Activated B cell treated with CpG ODN at 0.5 μM for 24 hours (primary cell): ENCODE results near the gene GPR107. TPM values are rescaled to one million over a fixed set of nuclear protein-coding genes. Genes with fewer than 3 reads are reported as not detected.

ENCODE experiments used
- ATAC-seq: fragments of 200-7000 bp; cut with Tn5 transposase; one replicate; pipeline ENCODE4 v1.10.0; 2021; ENCODE audit warnings: low read depth, mild to moderate bottlenecking, moderate library complexity
- CTCF ChIA-PET: fragments of 350-600 bp; sonication (Branson Sonifier 250); formaldehyde crosslinking; loops from one replicate; lab custom pipeline; 2021; ENCODE audit warnings: antibody characterized with exemption; lab: Charles Lee
- POLR2A ChIA-PET: fragments of 350-600 bp; sonication (Branson Sonifier 250); formaldehyde crosslinking; loops from one replicate; lab custom pipeline; 2021; ENCODE audit warnings: antibody characterized with exemption; lab: Charles Lee
- DNase-seq: peaks from one replicate; pipeline ENCODE4 v3.0.0; 2022
- H3K27ac Mint-ChIP-seq: one replicate; pipeline ENCODE4 v1.8.0; 2020; ENCODE audit warnings: mixed read lengths
- H3K27me3 Mint-ChIP-seq: one replicate; pipeline ENCODE4 v1.8.0; 2021; ENCODE audit warnings: mixed read lengths
- H3K36me3 Mint-ChIP-seq: one replicate; pipeline ENCODE4 v1.8.0; 2021; ENCODE audit warnings: low read depth, mixed read lengths
- H3K4me1 Mint-ChIP-seq: one replicate; pipeline ENCODE4 v1.8.0; 2021; ENCODE audit warnings: mixed read lengths
- H3K4me3 Mint-ChIP-seq: one replicate; pipeline ENCODE4 v1.8.0; 2020; ENCODE audit warnings: mild to moderate bottlenecking, mixed read lengths
- H3K9me3 Mint-ChIP-seq: one replicate; pipeline ENCODE4 v1.8.0; 2020; ENCODE audit warnings: mixed read lengths
- CTCF ChIP-seq: fragments of 200-600 bp; IDR thresholded peaks from one replicate; pipeline ENCODE4 v1.8.0; 2022; ENCODE audit warnings: antibody characterized with exemption, mild to moderate bottlenecking
- intact Hi-C: fragments of 100-400 bp; cut with micrococcal nuclease; formaldehyde crosslinking; loops from one replicate; pipeline ENCODE4 v1.15.1; 2024
- total RNA-seq: library from RNA; stranded (reverse); gene quantifications from 2 replicates; pipeline ENCODE4 v1.2.3, GENCODE V29; 2022

The GPR107 gene
- total RNA-seq, 1 donor from 2014 or later = 19.6 TPM

- ChIA-PET POLR2A (interaction anchor here (0.5 to 26.4 kb wide), 11 partner anchors 7 to 153 kb away, joined by 3 to 1209 read pairs (median 10); partner anchors contain the start of gene GPR107), CTCF (no interaction called here)
- no peak for TF ChIP-seq CTCF
- peaks cover 66% of the 10 kb centered on the region for H3K4me1 Mint-ChIP-seq
- intact Hi-C loops = loop anchor here (2.0 to 5.0 kb wide), 2 partner anchors 79 to 205 kb away; partner anchors contain the start of genes C9orf78 and USP20
- DNase-seq = no peak
- peak overlapping the region; percentile 99 for H3K4me3 Mint-ChIP-seq
- peak overlapping the region; percentile 99 for H3K27ac Mint-ChIP-seq
- H3K27me3 Mint-ChIP-seq = no peaks in the 10 kb centered on the region
- no peaks in the 10 kb centered on the region for H3K9me3 Mint-ChIP-seq
- H3K36me3 Mint-ChIP-seq = peaks cover 36% of the 10 kb centered on the region
- no peak for ATAC-seq
Observed at GRCh38 chr9:130041648-130042405, 11.9 kb upstream of the GPR107 start.

DNA sequence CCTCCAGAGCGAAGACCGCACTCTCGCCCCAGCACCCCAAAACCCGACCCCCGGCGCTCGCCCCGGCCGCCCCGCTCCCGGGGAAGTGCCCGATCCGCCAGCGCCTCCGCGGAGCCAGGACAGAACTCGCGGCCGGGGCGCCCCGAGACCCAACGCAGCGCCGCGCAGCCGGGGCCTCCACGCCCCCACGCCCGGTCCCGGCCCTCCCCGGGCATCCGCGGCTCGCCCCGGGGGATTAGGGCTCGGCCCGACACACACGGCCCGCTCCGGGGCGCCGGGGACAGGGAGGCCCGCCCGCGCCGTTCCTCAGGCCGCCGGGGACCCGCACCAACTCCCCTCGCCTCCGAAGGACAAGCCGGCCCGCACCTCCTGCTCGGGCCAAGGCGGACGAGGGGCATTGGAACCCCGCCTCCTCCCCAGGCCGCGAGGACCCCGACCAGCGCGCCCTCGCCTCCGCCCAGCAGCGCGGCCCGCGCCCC is 11.3 kb upstream of the GPR107 start:
- no peaks in the 10 kb centered on the region for H3K27me3 Mint-ChIP-seq
- intact Hi-C loops = loop anchor here (5.0 kb wide), 1 partner anchor 205 kb away; the partner anchor contains the start of genes C9orf78 and USP20
- ChIA-PET CTCF (no interaction called here), POLR2A (interaction anchor here (0.5 to 26.4 kb wide), 19 partner anchors 8 to 218 kb away, joined by 3 to 1209 read pairs (median 4); partner anchors contain the start of genes GPR107 and TOR1A)
- ATAC-seq (peak; percentile 3), DNase-seq (peak; percentile 50)
- peaks cover 60% of the 10 kb centered on the region for H3K4me1 Mint-ChIP-seq
- H3K4me3 Mint-ChIP-seq = peak overlapping the region; percentile 99
- no peaks in the 10 kb centered on the region for H3K9me3 Mint-ChIP-seq
- peak overlapping the region; percentile 99 for H3K27ac Mint-ChIP-seq
- peaks cover 31% of the 10 kb centered on the region for H3K36me3 Mint-ChIP-seq
- TF ChIP-seq CTCF = no peak

DNA sequence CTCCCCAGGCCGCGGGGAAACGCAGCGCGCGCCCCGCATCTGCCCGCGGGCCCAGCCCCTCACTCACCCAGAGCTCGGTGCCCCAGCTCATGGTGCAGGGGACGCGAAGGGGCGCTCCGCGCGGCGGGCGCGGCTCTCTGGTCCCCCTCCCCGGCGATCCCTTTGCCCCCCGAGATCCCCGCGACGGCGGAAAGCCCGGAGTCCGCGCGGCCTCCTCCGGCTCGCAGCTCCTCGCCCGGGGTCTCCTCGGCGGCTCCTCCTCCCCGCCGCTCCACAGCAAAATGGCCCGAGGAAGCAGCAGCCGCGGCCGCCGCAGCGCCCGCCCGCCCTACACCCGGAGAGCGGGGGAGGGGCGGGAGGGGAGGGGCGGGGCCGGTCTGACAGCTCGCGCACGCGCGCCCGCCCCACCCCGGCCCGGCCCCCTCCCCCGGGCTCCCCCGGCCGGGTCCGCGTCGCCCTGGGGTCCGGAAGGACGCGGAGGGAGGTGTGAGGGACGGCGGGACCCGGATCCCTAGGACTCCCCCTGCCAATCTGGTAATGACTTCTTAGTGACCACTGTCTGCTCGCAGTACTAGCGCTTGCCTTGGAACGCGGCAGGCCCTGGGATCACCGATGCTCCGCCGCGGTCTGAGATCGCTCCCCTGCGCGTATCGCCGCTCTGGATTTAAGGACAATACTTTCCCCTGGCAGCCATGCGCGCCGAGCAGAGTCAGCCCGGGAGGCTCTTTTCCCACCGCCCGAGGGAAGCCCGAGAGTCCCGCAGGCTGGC is 10.6 kb upstream of the GPR107 start, which contains the start of gene FNBP1:
Gene FNBP1, minus strand, starts transcription at position 305 of the 769 bp plus-strand sequence. Its CDS starts 214 bp downstream, at position 91.
- CTCF ChIA-PET = no interaction called here
- no peaks in the 10 kb centered on the region for H3K9me3 Mint-ChIP-seq
- intact Hi-C loops = loop anchor here (1.0 to 5.0 kb wide), 3 partner anchors 9 to 206 kb away; partner anchors contain the start of genes C9orf78 and USP20

More for the DNA sequence above, 10.6 kb upstream of the GPR107 start, which contains the start of gene FNBP1:
- peaks cover 31% of the 10 kb centered on the region for H3K36me3 Mint-ChIP-seq
- no peak for TF ChIP-seq CTCF
- peaks cover 54% of the 10 kb centered on the region for H3K4me1 Mint-ChIP-seq
- DNase-seq (peak; percentile 77), ATAC-seq (peak; percentile 71)
- peak within 1 kb of the TSS; percentile 99 for H3K4me3 Mint-ChIP-seq
- POLR2A ChIA-PET = interaction anchor here (0.6 to 26.4 kb wide), 22 partner anchors 8 to 219 kb away, joined by 3 to 1209 read pairs (median 4); partner anchors contain the start of genes GPR107 and TOR1A
- peak within 1 kb of the TSS; percentile 99 for H3K27ac Mint-ChIP-seq
- H3K27me3 Mint-ChIP-seq = no peaks in the 10 kb centered on the region
